ENCODE results near the gene SH3RF2.
"Not testable (repeated sequence)": the region's sequence is repeated elsewhere in the genome, so short reads cannot be mapped to it uniquely, and the experiment has no call there.

Gene SH3RF2

DNA sequence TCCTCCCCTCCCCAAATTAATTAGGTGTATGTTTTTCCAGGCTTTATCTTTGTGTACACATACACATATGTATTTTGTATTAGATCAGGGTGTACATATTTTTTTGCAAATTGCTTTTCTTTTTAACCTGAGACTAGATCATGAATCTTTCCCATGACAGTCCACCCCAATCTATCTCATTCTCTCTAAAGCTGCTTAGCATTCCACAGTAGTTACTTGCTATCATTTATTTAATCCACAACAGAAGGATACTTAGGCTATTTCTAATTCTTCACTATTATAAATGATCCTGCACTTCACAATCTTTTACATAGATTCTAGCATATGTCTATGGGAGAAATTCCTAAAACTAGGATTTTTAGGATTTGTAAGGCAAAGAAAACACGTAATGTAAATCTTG lies 43.9 kb downstream of the SH3RF2 start:
- DNase-seq (ENCODE audit: low read depth): no peak

DNA sequence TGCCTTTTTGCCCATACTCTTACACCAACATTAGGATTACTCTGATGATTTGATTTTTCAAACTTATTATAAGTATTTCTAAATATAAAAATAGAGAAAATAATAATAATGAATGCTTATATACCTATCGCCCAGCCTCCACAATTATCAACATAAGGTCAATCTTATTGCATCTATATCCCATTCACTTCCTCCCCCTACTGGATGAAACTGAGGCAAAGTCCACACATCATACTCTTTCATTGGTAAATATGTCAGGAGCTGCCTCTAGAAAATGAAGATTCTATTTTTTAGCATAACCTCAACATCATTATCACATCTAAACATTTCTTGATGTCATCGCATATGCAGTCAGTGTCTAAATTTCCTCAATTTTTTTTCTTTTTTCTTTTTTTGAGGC lies 44.3 kb downstream of the SH3RF2 start:
- no peak for DNase-seq (ENCODE audit: low read depth)

DNA sequence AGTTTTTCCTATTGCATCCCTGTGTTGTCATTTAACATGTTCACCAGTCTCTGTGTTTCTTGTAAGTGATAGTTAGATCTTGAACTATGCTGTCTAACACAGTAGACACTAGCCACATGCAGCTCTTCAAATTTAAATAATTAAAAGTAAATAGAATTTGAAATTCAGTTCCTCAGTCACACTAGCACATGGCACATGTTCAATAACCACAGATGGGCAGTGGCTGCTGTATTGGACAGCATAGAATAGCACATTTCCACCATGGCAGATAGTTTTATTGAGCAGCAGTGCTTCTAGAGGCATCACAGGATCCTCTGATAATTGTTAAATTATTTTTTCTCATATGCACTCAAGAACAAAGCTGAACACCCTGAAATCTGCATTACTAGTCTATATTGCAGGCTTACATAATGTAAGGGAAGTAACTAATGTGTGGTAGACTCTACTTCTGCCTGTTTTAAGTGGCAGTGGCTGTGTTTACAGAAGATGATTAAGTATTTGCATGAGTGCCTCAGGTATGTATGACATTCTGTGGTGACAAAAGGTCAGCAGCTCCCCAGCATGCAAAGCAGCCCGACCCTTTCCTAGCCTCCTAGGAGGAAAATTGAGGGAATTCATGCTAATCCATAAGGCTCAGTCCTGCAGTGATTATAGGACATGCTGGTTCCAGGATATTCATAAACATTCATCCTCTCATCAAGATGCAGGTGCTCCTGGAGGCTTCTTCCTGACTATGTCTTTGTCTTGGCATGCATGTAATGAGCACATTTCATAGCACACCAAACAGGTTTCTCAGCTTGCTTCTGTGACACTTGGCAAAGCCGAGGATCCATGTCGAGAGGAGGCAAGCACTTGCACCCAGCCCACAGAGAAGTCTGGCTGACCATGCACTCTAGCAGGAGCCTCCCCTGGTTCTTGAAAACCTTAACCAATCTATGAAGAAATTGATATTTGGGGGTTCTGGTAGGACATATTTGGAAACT lies 45.5 kb downstream of the SH3RF2 start:
- DNase-seq (ENCODE audit: low read depth): no peak

GRCh38 chr5:145982572-145983318 lies 46.4 kb downstream of the SH3RF2 start:
- DNase-seq (ENCODE audit: low read depth): no peak

DNA sequence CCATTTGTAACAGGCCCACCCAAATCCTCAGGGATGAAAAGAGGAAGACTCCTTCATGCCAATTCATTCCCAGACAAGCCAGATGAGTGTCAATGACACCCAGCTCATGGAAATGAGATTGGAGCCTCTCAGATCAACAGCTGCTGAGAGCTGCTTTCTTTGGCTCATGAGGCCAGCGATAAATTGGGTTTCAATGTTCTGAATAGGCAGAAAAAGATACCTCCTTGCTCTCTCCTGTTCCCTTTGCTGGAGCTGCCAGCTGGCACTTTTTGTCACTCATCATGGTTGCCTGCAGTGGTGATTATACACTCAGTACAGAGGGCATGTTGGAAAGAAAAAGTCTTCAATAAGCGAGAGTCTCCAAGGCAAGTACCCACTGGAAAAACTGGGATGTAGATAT lies 47.1 kb downstream of the SH3RF2 start:
- no peak for DNase-seq (ENCODE audit: low read depth)

GRCh38 chr5:145984072-145984471 lies 47.7 kb downstream of the SH3RF2 start:
- no peak for DNase-seq (ENCODE audit: low read depth)

GRCh38 chr5:145987856-145988255 lies 51.5 kb downstream of the SH3RF2 start:
- DNase-seq (ENCODE audit: low read depth): no peak

DNA sequence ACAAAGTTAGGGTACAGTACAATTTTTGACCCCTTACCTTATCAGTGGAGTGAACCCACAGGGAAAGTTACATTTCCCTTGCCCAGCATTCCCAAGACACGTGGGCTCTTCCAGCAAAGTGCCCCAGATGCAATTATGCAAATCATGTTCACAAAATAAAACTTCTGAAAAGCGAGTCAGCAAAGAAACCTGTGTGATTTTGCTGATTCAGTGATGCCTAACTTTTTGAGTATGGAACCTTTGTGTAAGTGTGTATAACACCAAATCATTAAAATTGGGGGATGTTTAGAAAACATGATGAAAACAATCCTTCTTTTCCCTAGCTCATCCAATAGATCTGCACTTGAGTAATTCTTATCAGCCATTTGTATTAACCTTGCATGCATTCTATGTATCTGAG lies 52.6 kb downstream of the SH3RF2 start:
- DNase-seq (ENCODE audit: low read depth): no peak

- DNase-seq (ENCODE audit: low read depth): no peak
Observed at GRCh38 chr5:145989428-145989827, 53.0 kb downstream of the SH3RF2 start.

DNA sequence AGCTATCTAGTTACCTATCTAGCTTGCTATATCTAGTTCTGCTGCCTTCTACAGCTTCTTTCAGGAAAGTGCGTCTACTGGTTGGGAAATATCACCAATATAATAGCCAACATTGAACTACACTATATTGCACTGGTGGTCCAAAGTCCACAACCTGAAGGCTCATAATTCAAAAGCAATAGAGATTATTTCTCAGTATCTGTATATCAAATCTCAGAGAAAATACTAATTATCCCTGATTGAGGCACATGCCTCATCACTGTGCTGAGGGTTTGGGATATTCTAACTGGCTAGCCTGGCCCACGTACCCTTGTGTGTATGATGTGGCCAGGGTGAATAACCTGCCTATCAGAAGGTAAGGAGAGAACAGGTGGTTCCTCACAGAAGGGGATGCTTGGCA lies 53.8 kb downstream of the SH3RF2 start:
- DNase-seq (ENCODE audit: low read depth): no peak

GRCh38 chr5:145991044-145991575 lies 54.7 kb downstream of the SH3RF2 start:
- no peak for DNase-seq (ENCODE audit: low read depth)

- DNase-seq (ENCODE audit: low read depth): not testable (repeated sequence)
Observed at GRCh38 chr5:145993538-145993937, 57.2 kb downstream of the SH3RF2 start.

GRCh38 chr5:145996135-145996534 lies 59.8 kb downstream of the SH3RF2 start:
- no peak for DNase-seq (ENCODE audit: low read depth)

DNA sequence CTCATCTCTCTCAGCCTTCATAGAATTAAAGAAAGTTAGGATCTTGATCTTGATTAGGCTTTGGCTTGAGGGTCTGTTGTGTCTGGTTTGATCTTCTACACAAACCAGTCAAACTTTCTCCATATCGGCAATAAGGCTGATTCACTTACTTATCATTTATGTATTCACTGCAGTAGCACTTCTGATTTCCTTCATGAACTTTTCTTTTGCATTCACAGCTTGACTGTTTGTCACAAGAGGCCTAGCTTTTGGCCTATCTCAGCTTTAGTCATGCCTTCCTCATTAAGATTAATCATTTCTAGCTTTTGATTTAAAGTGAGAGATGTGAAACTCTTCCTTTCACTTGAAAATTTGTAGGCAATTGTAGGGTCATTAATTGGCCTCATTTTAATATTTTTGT lies 62.8 kb downstream of the SH3RF2 start:
- DNase-seq (ENCODE audit: low read depth): no peak

DNA sequence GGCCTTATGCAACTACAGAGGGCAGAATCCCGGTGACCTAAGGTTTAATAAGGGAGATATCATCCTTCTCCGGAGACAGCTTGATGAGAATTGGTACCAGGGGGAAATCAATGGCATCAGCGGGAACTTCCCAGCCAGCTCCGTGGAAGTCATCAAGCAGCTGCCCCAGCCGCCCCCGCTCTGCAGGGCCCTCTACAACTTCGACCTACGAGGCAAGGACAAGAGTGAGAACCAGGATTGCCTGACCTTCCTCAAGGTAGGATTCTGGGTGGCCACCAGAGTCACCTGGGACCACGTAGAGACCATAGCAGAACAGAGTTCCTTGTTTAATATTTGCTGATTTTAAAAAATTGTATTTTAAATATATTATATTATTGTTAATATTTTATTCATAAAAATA lies 63.7 kb downstream of the SH3RF2 start:
- DNase-seq (ENCODE audit: low read depth): no peak

- no peak for DNase-seq (ENCODE audit: low read depth)
Observed at GRCh38 chr5:146001544-146002190, 65.3 kb downstream of the SH3RF2 start.

GRCh38 chr5:146002491-146002890 lies 66.1 kb downstream of the SH3RF2 start:
- DNase-seq (ENCODE audit: low read depth): no peak

- DNase-seq (ENCODE audit: low read depth): no peak
Observed at GRCh38 chr5:146003852-146004251, 67.5 kb downstream of the SH3RF2 start.

- no peak for DNase-seq (ENCODE audit: low read depth)
Observed at GRCh38 chr5:146005264-146005663, 68.9 kb downstream of the SH3RF2 start.

DNA sequence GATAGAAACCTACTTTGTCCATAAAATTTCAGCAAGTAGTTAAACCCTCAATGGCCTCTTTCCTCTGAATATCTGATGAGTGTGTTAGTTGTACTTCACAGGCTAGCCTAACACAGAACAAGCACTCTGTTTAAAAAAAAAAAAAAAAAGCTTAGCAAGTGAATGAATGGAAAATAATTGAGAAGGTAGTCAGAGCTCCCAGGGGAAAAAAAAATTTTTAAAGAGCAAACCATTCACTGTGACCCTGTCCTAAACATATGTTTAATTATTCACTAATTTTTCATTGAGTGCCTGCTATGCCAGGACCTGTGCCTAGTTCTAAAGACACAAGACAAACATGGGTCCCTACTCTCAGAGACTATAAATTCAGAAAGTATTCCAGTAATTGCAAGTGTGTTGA lies 69.3 kb downstream of the SH3RF2 start:
- no peak for DNase-seq (ENCODE audit: low read depth)

DNA sequence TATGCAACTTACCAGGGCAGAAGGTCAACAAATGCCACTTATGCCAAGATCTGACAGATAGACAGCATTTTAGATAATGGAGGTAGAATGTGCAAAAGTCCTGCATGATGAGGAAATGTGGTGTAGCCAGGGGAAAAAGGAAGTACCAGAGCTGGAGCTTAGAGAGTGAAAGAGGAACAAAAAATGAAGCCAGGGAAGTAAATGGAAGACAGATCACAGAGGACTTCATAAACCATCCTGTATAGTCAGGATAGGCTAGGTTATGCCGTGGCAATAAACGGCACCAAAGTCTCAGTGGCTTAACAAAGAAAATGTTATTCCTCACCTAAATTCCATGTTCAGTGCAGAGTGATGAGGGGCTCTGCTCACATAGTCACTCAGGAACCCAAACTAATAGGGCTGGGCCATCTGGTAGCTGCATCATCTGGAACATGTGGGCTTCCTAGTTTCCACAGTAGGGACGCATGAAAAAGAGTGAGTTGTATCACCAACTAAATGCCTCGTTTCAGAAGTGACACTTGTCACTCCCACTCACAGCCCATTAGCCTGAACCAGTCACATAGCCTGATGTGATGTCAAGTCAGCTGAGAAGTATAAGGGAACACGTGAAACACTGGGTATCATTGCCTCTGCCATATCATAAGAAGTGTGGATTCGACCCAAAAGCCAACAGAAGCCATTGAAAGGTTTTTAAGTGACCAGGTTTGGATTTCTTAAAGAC lies 70.3 kb downstream of the SH3RF2 start:
- no peak for DNase-seq (ENCODE audit: low read depth)

GRCh38 chr5:146007270-146007669 lies 70.9 kb downstream of the SH3RF2 start:
- DNase-seq (ENCODE audit: low read depth): no peak

Data from non-pigmented ciliary epithelial cell (primary cell).